CD4-positive, alpha-beta T cell treated with Interleukin-1 beta for 1 hour (primary cell): ENCODE results near the gene NOTCH1.

Experiments
- DNase-seq, 2 donors: peaks; one replicate each; pipeline ENCODE4 v3.0.0-alpha.2; 2020 to 2022

The NOTCH1 gene

GRCh38 chr9:136544964-136545691 lies 720 bp downstream of the NOTCH1 start:
- peak; percentile 41 to 63 for DNase-seq

GRCh38 chr9:136544548-136544963 lies 1.3 kb downstream of the NOTCH1 start:
- peak; percentile 47 to 58 for DNase-seq

GRCh38 chr9:136543830-136544547 lies 1.9 kb downstream of the NOTCH1 start:
- DNase-seq: no peak

- no peak for DNase-seq
Measured at GRCh38 chr9:136543280-136543679, 2.6 kb downstream of the NOTCH1 start.

GRCh38 chr9:136542241-136543040 lies 3.4 kb downstream of the NOTCH1 start:
- DNase-seq: no peak

GRCh38 chr9:136541709-136542108 lies 4.1 kb downstream of the NOTCH1 start:
- no peak for DNase-seq

- no peak for DNase-seq
Measured at GRCh38 chr9:136541179-136541578, 4.7 kb downstream of the NOTCH1 start.

GRCh38 chr9:136539427-136540421 lies 6.1 kb downstream of the NOTCH1 start:
- DNase-seq: peak; percentile 86 to 90

GRCh38 chr9:136538599-136539426 lies 7.0 kb downstream of the NOTCH1 start:
- DNase-seq: peak; percentile 54 to 63

- DNase-seq: no peak
Measured at GRCh38 chr9:136537896-136538598, 7.8 kb downstream of the NOTCH1 start.

GRCh38 chr9:136537411-136537810 lies 8.4 kb downstream of the NOTCH1 start:
- DNase-seq: no peak

- no peak for DNase-seq
Measured at GRCh38 chr9:136536721-136537241, 9.1 kb downstream of the NOTCH1 start.

- no peak for DNase-seq
Measured at GRCh38 chr9:136536051-136536720, 9.7 kb downstream of the NOTCH1 start.

GRCh38 chr9:136535070-136535469 lies 10.8 kb downstream of the NOTCH1 start:
- DNase-seq: peak in 1 of 2 donors; percentile 28

GRCh38 chr9:136534366-136534765 lies 11.5 kb downstream of the NOTCH1 start:
- DNase-seq: no peak

GRCh38 chr9:136533775-136534157 lies 12.1 kb downstream of the NOTCH1 start:
- DNase-seq: peak; percentile 69 to 81

- DNase-seq: peak; percentile 35 to 63
Measured at GRCh38 chr9:136532799-136533774, 12.8 kb downstream of the NOTCH1 start.
